H1 (cell line): Measurements from ENCODE around the gene SPACDR. TPM values are rescaled to one million over a fixed set of nuclear protein-coding genes. Genes with fewer than 3 reads are reported as not detected.

Experiments
- CTCF ChIA-PET: fragments of 300-600 bp; sonication (Branson Sonifier 250); formaldehyde crosslinking; loops from one replicate; lab custom pipeline; 2021; ENCODE audit not compliant: partially characterized antibody; lab: Charles Lee
- POLR2A ChIA-PET: fragments of 300-600 bp; sonication (Branson Sonifier 250); formaldehyde crosslinking; loops from one replicate; lab custom pipeline; 2021; ENCODE audit warnings: inconsistent platforms; ENCODE audit not compliant: partially characterized antibody; lab: Charles Lee
- DNase-seq, 2 experiments: peaks; one replicate each; pipeline versions ENCODE4 v3.0.0 to v3.0.0-alpha.2; 2010 to 2022; ENCODE audit warnings: low spot score in 2 of 2, low read depth in 1 of 2, mixed read lengths in 1 of 2
- FAIRE-seq: peaks from 2 replicates; lab custom pipeline; 2011; peaks lifted over from hg19 to GRCh38; lab: Jason Lieb, UNC
- H2AFZ ChIP-seq: 2 replicates; pipeline ENCODE4 v1.8.1; 2012; ENCODE audit warnings: low read length, inconsistent platforms
- H2AK5ac ChIP-seq: 2 replicates; pipeline ENCODE4 v1.6.1; 2013; ENCODE audit warnings: low read depth, low read length
- H2BK120ac ChIP-seq: replicated peaks from 2 replicates; pipeline ENCODE3; 2013; ENCODE audit warnings: low read depth, low read length, inconsistent platforms
- H2BK12ac ChIP-seq: 2 replicates; pipeline ENCODE4 v1.6.1; 2013; ENCODE audit warnings: low read depth, low read length
- H2BK15ac ChIP-seq: 2 replicates; pipeline ENCODE4 v1.6.1; 2013; ENCODE audit warnings: low read length
- H2BK20ac ChIP-seq: 2 replicates; pipeline ENCODE4 v1.6.1; 2013; ENCODE audit warnings: low read length
- H2BK5ac ChIP-seq: 2 replicates; pipeline ENCODE4 v1.6.1; 2013; ENCODE audit warnings: low read depth, low read length
- H3K14ac ChIP-seq: 2 replicates; pipeline ENCODE4 v1.6.1; 2013; ENCODE audit warnings: inconsistent platforms; ENCODE audit not compliant: insufficient read length
- H3K18ac ChIP-seq: 2 replicates; pipeline ENCODE4 v1.6.1; 2013; ENCODE audit warnings: low read length; ENCODE audit errors: extremely low read depth
- H3K23ac ChIP-seq: 2 replicates; pipeline ENCODE4 v1.6.1; 2013; ENCODE audit warnings: inconsistent platforms; ENCODE audit not compliant: insufficient read length
- H3K23me2 ChIP-seq: 2 replicates; pipeline ENCODE4 v1.6.1; 2013; ENCODE audit warnings: low read depth, low read length
- H3K27ac ChIP-seq: 2 replicates; pipeline ENCODE4 v1.6.1; 2011; ENCODE audit warnings: low read depth, low read length, inconsistent platforms
- H3K27me3 ChIP-seq, 4 experiments: replicated peaks in 1 of 4; 1 replicate in 1 of 4; 2 replicates in 3 of 4; pipeline versions ENCODE4 v1.6.1 to v1.8.1; 2011 to 2013; ENCODE audit warnings: low read length in 3 of 4, mild to moderate bottlenecking in 3 of 4, inconsistent platforms in 2 of 4, mixed read lengths in 2 of 4, moderate library complexity in 1 of 4; ENCODE audit not compliant: control insufficient read depth in 3 of 4, insufficient read depth in 3 of 4; ENCODE audit errors: extremely low read depth in 1 of 4
- H3K36me3 ChIP-seq, 4 experiments: 2 replicates each; pipeline versions ENCODE4 v1.6.1 to v1.8.1; 2011 to 2013; ENCODE audit warnings: mild to moderate bottlenecking in 4 of 4, low read length in 3 of 4, moderate library complexity in 2 of 4, control low read depth in 1 of 4, inconsistent platforms in 1 of 4; ENCODE audit not compliant: insufficient read depth in 4 of 4, control insufficient read depth in 2 of 4
- H3K4ac ChIP-seq: replicated peaks from 2 replicates; pipeline ENCODE3; 2013; ENCODE audit warnings: low read length, low read depth, mixed read lengths, inconsistent platforms; ENCODE audit not compliant: insufficient read length
- H3K4me1 ChIP-seq, 4 experiments: replicated peaks in 1 of 4; 1 replicate in 1 of 4; 2 replicates in 3 of 4; pipeline versions ENCODE4 v1.6.1 to v1.8.1; 2011 to 2013; ENCODE audit warnings: low read length in 3 of 4, inconsistent platforms in 2 of 4, mixed read lengths in 1 of 4; ENCODE audit not compliant: insufficient read depth in 4 of 4, control insufficient read depth in 3 of 4
- H3K4me2 ChIP-seq, 2 experiments: 2 replicates each; pipeline versions ENCODE4 v1.6.1 to v1.8.1; 2011 to 2013; ENCODE audit warnings: low read depth in 2 of 2, low read length in 2 of 2, control low read depth in 1 of 2, inconsistent platforms in 1 of 2, mild to moderate bottlenecking in 1 of 2; ENCODE audit not compliant: insufficient read depth in 1 of 2
- H3K4me3 ChIP-seq, 4 experiments: fragments of 200-600, 300-600 bp in 1 of 4; sonication (generic), shearing (Covaris generic), sonication (Bioruptor Twin) in 1 of 4; 2 replicates each; pipeline versions ENCODE4 v1.5.1 to v1.8.1; 2011 to 2016; ENCODE audit warnings: low read length in 4 of 4, low read depth in 3 of 4, control low read depth in 2 of 4, inconsistent platforms in 2 of 4, mild to moderate bottlenecking in 2 of 4, mixed read lengths in 1 of 4, moderate library complexity in 1 of 4; ENCODE audit not compliant: insufficient read depth in 2 of 4; ENCODE audit errors: extremely low read depth in 1 of 4
- H3K56ac ChIP-seq: replicated peaks from 2 replicates; pipeline ENCODE3; 2013; ENCODE audit warnings: low read depth, mild to moderate bottlenecking, mixed read lengths, low read length, inconsistent platforms; ENCODE audit not compliant: insufficient read length
- H3K79me1 ChIP-seq: 2 replicates; pipeline ENCODE4 v1.6.1; 2013; ENCODE audit warnings: low read depth, low read length, control low read depth
- H3K79me2 ChIP-seq, 2 experiments: 2 replicates each; pipeline versions ENCODE4 v1.6.1 to v1.8.1; 2012 to 2013; ENCODE audit warnings: low read length in 2 of 2, mild to moderate bottlenecking in 2 of 2, inconsistent platforms in 1 of 2; ENCODE audit not compliant: insufficient read depth in 2 of 2, control insufficient read depth in 1 of 2
- H3K9ac ChIP-seq, 4 experiments: replicated peaks in 1 of 4; 1 replicate in 1 of 4; 2 replicates in 3 of 4; pipeline versions ENCODE4 v1.6.1 to v1.8.1; 2011 to 2013; ENCODE audit warnings: low read depth in 3 of 4, low read length in 3 of 4, control low read depth in 2 of 4, mild to moderate bottlenecking in 2 of 4, moderate library complexity in 2 of 4, inconsistent platforms in 1 of 4; ENCODE audit errors: extremely low read depth in 1 of 4
- H3K9me3 ChIP-seq, 2 experiments: 2 replicates each; pipeline versions ENCODE4 v1.6.1 to v1.8.1; 2012 to 2013; ENCODE audit warnings: mild to moderate bottlenecking in 2 of 2, moderate library complexity in 2 of 2, control low read depth in 1 of 2, inconsistent platforms in 1 of 2, low read depth in 1 of 2, low read length in 1 of 2, mixed read lengths in 1 of 2; ENCODE audit not compliant: insufficient read depth in 2 of 2
- H4K20me1 ChIP-seq, 2 experiments: replicated peaks in 1 of 2; 2 replicates each; pipeline versions ENCODE3 to v1.8.1; 2011 to 2013; ENCODE audit warnings: inconsistent platforms in 2 of 2, low read length in 2 of 2, mild to moderate bottlenecking in 1 of 2; ENCODE audit not compliant: insufficient read depth in 2 of 2, control insufficient read depth in 1 of 2
- H4K5ac ChIP-seq: 2 replicates; pipeline ENCODE4 v1.6.1; 2013; ENCODE audit warnings: low read length, low read depth, mixed read lengths, inconsistent platforms; ENCODE audit not compliant: insufficient read length
- H4K8ac ChIP-seq: 2 replicates; pipeline ENCODE4 v1.8.0; 2013; ENCODE audit warnings: mild to moderate bottlenecking, moderate library complexity, low read length, inconsistent platforms; ENCODE audit not compliant: insufficient read depth; ENCODE audit errors: extremely low read depth
- H4K91ac ChIP-seq: replicated peaks from 2 replicates; pipeline ENCODE3; 2013; ENCODE audit warnings: low read length, mixed read lengths, inconsistent platforms; ENCODE audit not compliant: insufficient read length
- HDAC6 ChIP-seq: IDR thresholded peaks from one replicate; pipeline ENCODE4 v1.7.1; 2012; ENCODE audit warnings: low read depth, mild to moderate bottlenecking, inconsistent platforms, low read length, moderate library complexity
- POLR2A ChIP-seq, 2 experiments: IDR thresholded peaks; 1 replicate in 1 of 2; 2 replicates in 1 of 2; pipeline ENCODE4 v1.6.1; 2011; ENCODE audit warnings: low read depth in 2 of 2, low read length in 2 of 2, mild to moderate bottlenecking in 2 of 2; ENCODE audit errors: control extremely low read depth in 1 of 2
- RBBP5 ChIP-seq: IDR thresholded peaks from 2 replicates; pipeline ENCODE4 v1.7.1; 2012; ENCODE audit warnings: low read depth, mild to moderate bottlenecking, inconsistent platforms, low read length, moderate library complexity, borderline replicate concordance
- WGBS, 2 experiments: shearing (Covaris generic) in 1 of 2; methylation state at CpG; one replicate each; pipeline versions ENCODE4 v1.1.6 to v1.1.7; 2013 to 2015; ENCODE audit warnings: low lambda C conversion rate in 2 of 2, mixed read lengths in 2 of 2, inconsistent platforms in 1 of 2, low coverage in 1 of 2, missing lambda C conversion rate in 1 of 2; ENCODE audit not compliant: insufficient replicate concordance in 2 of 2, insufficient coverage in 1 of 2, insufficient read length in 1 of 2; ENCODE audit errors: extremely low coverage in 1 of 2, missing lambda C conversion rate in 1 of 2; 5-methylcytosine and 5-hydroxymethylcytosine counted together
- polyA plus RNA-seq, 7 experiments: library from polyadenylated mRNA; depleted of rRNA in 3 of 7; stranded (reverse) in 5 of 7; unstranded in 2 of 7; fragments of >200 nt in 5 of 7; fragments of 200-250 nt in 2 of 7; gene quantifications; 1 replicate in 5 of 7; 2 replicates in 1 of 7; 4 replicates in 1 of 7; pipeline versions ENCODE4 v1.2.1 to v1.2.3, GENCODE V29; 2011 to 2013; ENCODE audit warnings: missing spikeins in 2 of 7, mixed read lengths in 2 of 7
- total RNA-seq: library from RNA; stranded (reverse); fragmentation: NEBNext Ultra II Directional; extraction: Animal tissue kit (Norgen Biotek cat#: 25700); gene quantifications from 2 replicates; pipeline ENCODE4 v1.2.1, GENCODE V29; 2021

The SPACDR gene
- total and polyA plus RNA-seq, 2 of the 8 experiments (the other 6 are each of a cell fraction or from before 2014, with no cell fraction given), result 0.26 TPM; not detected in 1

DNA sequence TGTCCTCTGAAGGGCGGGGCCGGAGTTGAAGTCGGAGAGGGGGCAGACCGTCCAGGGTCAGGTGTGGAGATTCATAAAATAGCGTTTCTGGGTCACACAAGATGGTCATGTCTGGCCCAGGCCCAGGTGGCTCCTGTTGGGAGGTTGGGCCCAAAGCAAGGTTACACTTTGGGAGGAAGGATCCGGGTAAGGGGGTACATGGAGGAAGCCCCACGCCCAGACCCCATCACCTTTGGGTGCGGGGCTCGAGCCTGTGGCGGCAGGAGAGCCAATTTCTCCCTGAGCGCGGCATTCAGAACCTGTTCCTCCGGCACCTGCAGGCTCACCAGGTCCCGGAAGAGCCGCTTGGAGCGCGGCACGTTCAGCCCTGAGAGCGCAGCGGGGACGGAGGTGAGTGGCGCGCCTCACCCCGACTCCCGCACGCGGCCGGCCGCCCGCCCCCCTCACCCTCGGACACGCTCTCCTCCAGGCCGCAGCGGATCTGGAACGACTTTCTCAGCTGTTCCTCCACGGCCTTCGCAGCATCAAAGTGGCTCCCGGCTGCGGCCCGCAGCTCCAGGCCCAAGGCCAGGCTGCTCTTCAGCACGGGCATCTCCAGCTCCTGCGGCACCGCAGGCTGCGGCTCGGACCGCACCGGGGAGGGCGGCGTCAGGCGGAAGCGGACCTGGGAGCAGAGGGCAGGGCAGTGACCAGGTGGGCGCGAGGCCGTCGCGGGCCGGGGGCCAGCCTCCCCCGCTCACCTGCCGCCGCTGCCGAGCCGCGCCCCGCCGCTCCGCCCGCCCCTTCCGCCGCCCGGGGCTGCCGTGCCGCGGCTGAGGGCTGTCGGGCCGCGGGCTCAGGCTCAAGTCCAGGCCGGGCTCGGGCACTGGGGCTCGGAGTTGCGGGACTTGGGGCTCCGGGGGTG is 28.4 kb downstream of the SPACDR start:
- Histone ChIP-seq H4K8ac (peak overlapping the region; percentile 77), H3K9ac (peak overlapping the region; percentile 62 to 94 (median 86)), H2AK5ac (no peak overlapping the region), H3K4me2 (peak overlapping the region; percentile 76 to 97), H3K79me2 (peaks cover 0 to 45% of the 10 kb centered on the region in 2 experiments; a peak in 3 of 4 replicates), H2AFZ (no peak overlapping the region), H3K14ac (no peak overlapping the region), H2BK120ac (no peak overlapping the region), H3K4ac (peak overlapping the region; percentile 34), H4K5ac (peak overlapping the region; percentile 64), H3K56ac (peak overlapping the region; percentile 75), H3K4me3 (peak overlapping the region; percentile 68 to 86 (median 83)), H3K18ac (peak overlapping the region; percentile 93), H3K4me1 (peaks cover 3 to 15% (median 8%) of the 10 kb centered on the region in 4 experiments), H3K27me3 (no peaks in the 10 kb centered on the region), H2BK20ac (no peak overlapping the region), H2BK12ac (no peak overlapping the region), H3K9me3 (no peaks in the 10 kb centered on the region), H2BK15ac (no peak overlapping the region; the same call in 1 of the 2 replicates), H3K27ac (peak overlapping the region; percentile 62), H4K91ac (peak overlapping the region; percentile 83), H3K23me2 (peaks cover under 1% of the 10 kb centered on the region; the same call in 1 of the 2 replicates), H2BK5ac (peak overlapping the region; percentile 93; the same call in 1 of the 2 replicates), H4K20me1 (peaks cover 8% of the 10 kb centered on the region in 2 experiments), H3K79me1 (no peaks in the 10 kb centered on the region; the same call in none of the 2 replicates), H3K23ac (no peak overlapping the region), H3K36me3 (peaks cover 2 to 44% (median 18%) of the 10 kb centered on the region in 4 experiments; a peak in 6 of 8 replicates)
- 4% methylated on average over 34 of the region's 81 CpGs; no CpG with 5 or more reads in 1 of the 2 experiments for WGBS, 2 experiments
- FAIRE-seq (no peak), DNase-seq (peak in 1 of 2 experiments; percentile 70)
- ChIA-PET POLR2A (interaction anchor here (0.6 to 5.2 kb wide), 13 partner anchors 7 to 1046 kb away, joined by 3 to 55 read pairs (median 3); partner anchors contain the start of genes AGFG2, MEPCE and ZCWPW1), CTCF (interaction anchor here (0.8 to 2.7 kb wide), 5 partner anchors 9 to 34 kb away, joined by 3 to 9 read pairs (median 6); no protein-coding TSS in a partner anchor)
- TF ChIP-seq POLR2A (IDR thresholded peaks at IDR 0.05; ENCODE audit: control extremely low read depth in 1 of 2, low read depth in 2 of 2, low read length in 2 of 2) (peak in 1 of 2 experiments; percentile 63; a peak in 1 of 3 replicates), HDAC6 (no peak), RBBP5 (peak; percentile 57; the same call in 1 of the 2 replicates)
